SK-N-SH (cell line): ENCODE results near the gene RPS6KC1.

ENCODE experiments used
- CTCF ChIP-seq: fragments of 200-600 bp; sonication (generic); IDR thresholded peaks from 2 replicates; pipeline ENCODE4 v1.6.1; 2017; ENCODE audit warnings: antibody characterized with exemption, mild to moderate bottlenecking, moderate library complexity
- EP300 ChIP-seq, 2 experiments: IDR thresholded peaks; 2 replicates each; pipeline versions ENCODE4 v1.4.0 to v1.6.1; 2012; ENCODE audit warnings: borderline replicate concordance in 1 of 2, low read depth in 1 of 2, low read length in 1 of 2
- FOXJ3 ChIP-seq: sonication (generic); formaldehyde crosslinking; IDR thresholded peaks from 2 replicates; pipeline ENCODE4 v1.5.1; 2020; ENCODE audit warnings: mild to moderate bottlenecking, missing genetic modification reagents
- FOXM1 ChIP-seq: IDR thresholded peaks from 2 replicates; pipeline ENCODE4 v1.4.0; 2012; ENCODE audit warnings: low read depth, mild to moderate bottlenecking
- MAX ChIP-seq: IDR thresholded peaks from 2 replicates; pipeline ENCODE4 v1.4.0; 2012; ENCODE audit warnings: low read depth
- MEF2A ChIP-seq: IDR thresholded peaks from 2 replicates; pipeline ENCODE4 v1.4.0; 2012; ENCODE audit warnings: low read depth, borderline replicate concordance
- PBX3 ChIP-seq: IDR thresholded peaks from 2 replicates; pipeline ENCODE4; 2012
- POLR2AphosphoS5 ChIP-seq: IDR thresholded peaks from 2 replicates; pipeline ENCODE4 v1.6.1; 2012; ENCODE audit warnings: low read depth, low read length
- RAD21 ChIP-seq: IDR thresholded peaks from 2 replicates; pipeline ENCODE4 v1.6.1; 2012; ENCODE audit warnings: mild to moderate bottlenecking, low read length
- REST ChIP-seq: IDR thresholded peaks from 2 replicates; pipeline ENCODE4 v1.6.1; 2012; ENCODE audit warnings: mild to moderate bottlenecking, low read depth, low read length, moderate library complexity
- SMC3 ChIP-seq: IDR thresholded peaks from 2 replicates; pipeline ENCODE4 v1.6.1; 2012; ENCODE audit warnings: low read depth, low read length, improper control_type of control experiment
- TAF1 ChIP-seq: IDR thresholded peaks from 2 replicates; pipeline ENCODE4 v1.6.1; 2012; ENCODE audit warnings: low read depth, mild to moderate bottlenecking, low read length, moderate library complexity, borderline replicate concordance
- ZBTB33 ChIP-seq: IDR thresholded peaks from 2 replicates; pipeline ENCODE4 v1.4.0; 2012; ENCODE audit warnings: low read depth, borderline replicate concordance

- TF ChIP-seq REST (no peak), ZBTB33 (no peak), CTCF (no peak), TAF1 (no peak), MAX (no peak), EP300 (IDR thresholded peaks at IDR 0.05; ENCODE audit: borderline replicate concordance in 1 of 2, low read depth in 1 of 2, low read length in 1 of 2) (no peak), POLR2AphosphoS5 (no peak), MEF2A (no peak), RAD21 (no peak), SMC3 (no peak), PBX3 (no peak), FOXJ3 (no peak), FOXM1 (no peak)
Measured at GRCh38 chr1:213138391-213138790, 87.3 kb downstream of the RPS6KC1 start.
